ENCODE data around the gene MYO18A. TPM values are rescaled to one million over a fixed set of nuclear protein-coding genes. Genes with fewer than 3 reads are reported as not detected.

Gene MYO18A
- total RNA-seq, 2 donors from 2014 or later = 43.8 to 56.7 TPM

- Mint-ChIP-seq H3K9me3 (no peaks in the 10 kb centered on the region), H3K4me3 (no peak overlapping the region), H3K27me3 (ENCODE audit: insufficient read depth) (no peaks in the 10 kb centered on the region), H3K27ac (peak overlapping the region; percentile 8), H3K4me1 (peaks cover 4% of the 10 kb centered on the region), H3K36me3 (ENCODE audit: low read depth) (peaks cover 3% of the 10 kb centered on the region)
- Histone ChIP-seq H3K9ac (ENCODE audit: extremely low read depth, low read length, poor library complexity, severe bottlenecking) (no peak overlapping the region), H3K4me3 (ENCODE audit: low read length) (no peak overlapping the region), H3K4me1 (ENCODE audit: control insufficient read depth, insufficient read depth, low read length) (no peaks in the 10 kb centered on the region), H3K27ac (ENCODE audit: low read depth, low read length) (no peak overlapping the region), H3K9me3 (ENCODE audit: control insufficient read depth, low read length) (no peaks in the 10 kb centered on the region), H3K27me3 (ENCODE audit: control insufficient read depth, insufficient read depth, low read length, poor library complexity, severe bottlenecking) (no peaks in the 10 kb centered on the region), H3K36me3 (ENCODE audit: control insufficient read depth, insufficient read depth, low read length) (no peaks in the 10 kb centered on the region)
- TF ChIP-seq CTCF (conservative IDR thresholded peaks at IDR 0.05) = no peak
- DNase-seq = no peak
- 92 to 96% methylated on average over 5 of the region's 5 CpGs for WGBS, 2 experiments (ENCODE audit: insufficient coverage in 1 of 2, insufficient read length in 1 of 2)
Observed at GRCh38 chr17:29124925-29125273, 55.3 kb downstream of the MYO18A start.

- Mint-ChIP-seq H3K9me3 (no peaks in the 10 kb centered on the region), H3K4me1 (peaks cover 4% of the 10 kb centered on the region), H3K36me3 (ENCODE audit: low read depth) (peaks cover 3% of the 10 kb centered on the region), H3K4me3 (no peak overlapping the region), H3K27me3 (ENCODE audit: insufficient read depth) (no peaks in the 10 kb centered on the region), H3K27ac (peak overlapping the region; percentile 8)
- Histone ChIP-seq H3K4me3 (ENCODE audit: low read length) (no peak overlapping the region), H3K9me3 (ENCODE audit: control insufficient read depth, low read length) (no peaks in the 10 kb centered on the region), H3K36me3 (ENCODE audit: control insufficient read depth, insufficient read depth, low read length) (no peaks in the 10 kb centered on the region), H3K9ac (ENCODE audit: extremely low read depth, low read length, poor library complexity, severe bottlenecking) (no peak overlapping the region), H3K4me1 (ENCODE audit: control insufficient read depth, insufficient read depth, low read length) (no peaks in the 10 kb centered on the region), H3K27ac (ENCODE audit: low read depth, low read length) (no peak overlapping the region), H3K27me3 (ENCODE audit: control insufficient read depth, insufficient read depth, low read length, poor library complexity, severe bottlenecking) (no peaks in the 10 kb centered on the region)
- peak; percentile 89 for DNase-seq
- peak; percentile 83 for TF ChIP-seq CTCF (conservative IDR thresholded peaks at IDR 0.05)
- WGBS, 2 experiments (ENCODE audit: insufficient coverage in 1 of 2, insufficient read length in 1 of 2) = 70 to 76% methylated on average over 9 to 13 of the region's 13 CpGs
Observed at GRCh38 chr17:29124135-29124924, 55.9 kb downstream of the MYO18A start.

GRCh38 chr17:29123111-29123510 is 57.1 kb downstream of the MYO18A start:
- Histone ChIP-seq H3K27ac (ENCODE audit: low read depth, low read length) (no peak overlapping the region), H3K4me3 (ENCODE audit: low read length) (no peak overlapping the region), H3K4me1 (ENCODE audit: control insufficient read depth, insufficient read depth, low read length) (no peaks in the 10 kb centered on the region), H3K9ac (ENCODE audit: extremely low read depth, low read length, poor library complexity, severe bottlenecking) (no peak overlapping the region), H3K9me3 (ENCODE audit: control insufficient read depth, low read length) (no peaks in the 10 kb centered on the region), H3K36me3 (ENCODE audit: control insufficient read depth, insufficient read depth, low read length) (no peaks in the 10 kb centered on the region), H3K27me3 (ENCODE audit: control insufficient read depth, insufficient read depth, low read length, poor library complexity, severe bottlenecking) (no peaks in the 10 kb centered on the region)
- 92 to 94% methylated on average over 7 to 9 of the region's 9 CpGs for WGBS, 2 experiments (ENCODE audit: insufficient coverage in 1 of 2, insufficient read length in 1 of 2)
- no peak for DNase-seq
- H3K4me3 Mint-ChIP-seq = no peak overlapping the region
- no peak for TF ChIP-seq CTCF (conservative IDR thresholded peaks at IDR 0.05)
- H3K36me3 Mint-ChIP-seq (ENCODE audit: low read depth) = peaks cover 6% of the 10 kb centered on the region
- peaks cover 4% of the 10 kb centered on the region for H3K4me1 Mint-ChIP-seq
- peak overlapping the region; percentile 10 for H3K27ac Mint-ChIP-seq
- H3K27me3 Mint-ChIP-seq (ENCODE audit: insufficient read depth) = no peaks in the 10 kb centered on the region
- no peaks in the 10 kb centered on the region for H3K9me3 Mint-ChIP-seq

All from endodermal cell (in vitro differentiated cells).